ENCODE data around the gene C7. TPM values are rescaled to one million over a fixed set of nuclear protein-coding genes. Genes with fewer than 3 reads are reported as not detected.
A peak's percentile ranks its signal among the peaks of the same experiment; 100 is the strongest.
"Not testable (repeated sequence)": the region's sequence is repeated elsewhere in the genome, so short reads cannot be mapped to it uniquely, and the experiment has no call there.

Gene C7
- 199 TPM for total RNA-seq
- long read RNA-seq, full-length matches to known transcripts, result 229 of 331 reads
- long read RNA-seq, partial matches to known transcripts, result 95 of 331 reads
- long read RNA-seq, other reads (novel, unspliced or antisense), result 7 of 331 reads

- ATAC-seq (peak; percentile 74), DNase-seq (peak; percentile 42)
- intact Hi-C loops (cut with micrococcal nuclease), result loop anchor here (10.0 kb wide), 1 partner anchor 366 kb away; no protein-coding TSS in a partner anchor
These were observed at the start of gene C7 for GRCh38 chr5:40909264-40909663. C7 (plus strand) TSS chr5:40909497; CDS start chr5:40909611, 114 bp downstream.

GRCh38 chr5:40860711-40861110, 48.6 kb upstream of the C7 start:
- ATAC-seq (no peak), DNase-seq (no peak)
- intact Hi-C loops (cut with micrococcal nuclease), result no loop called here

- intact Hi-C loops (cut with micrococcal nuclease); DNase-seq; ATAC-seq: not testable (repeated sequence)
These were observed 44.3 kb upstream of the C7 start for GRCh38 chr5:40865004-40865403.

- intact Hi-C loops (cut with micrococcal nuclease), result no loop called here
- ATAC-seq (no peak), DNase-seq (no peak)
These were observed 42.5 kb upstream of the C7 start for GRCh38 chr5:40866844-40867243.

- ATAC-seq (no peak), DNase-seq (no peak)
- intact Hi-C loops (cut with micrococcal nuclease), result no loop called here
These were observed 39.9 kb upstream of the C7 start for GRCh38 chr5:40869384-40869783.

GRCh38 chr5:40871177-40871576, 38.1 kb upstream of the C7 start:
- intact Hi-C loops (cut with micrococcal nuclease), result loop anchor here (10.0 kb wide), 1 partner anchor 116 kb away; the partner anchor contains the start of gene TTC33
- ATAC-seq, result no peak

GRCh38 chr5:40872253-40872652, 37.0 kb upstream of the C7 start:
- not testable (repeated sequence) for DNase-seq, ATAC-seq
- intact Hi-C loops (cut with micrococcal nuclease), result loop anchor here (10.0 kb wide), 1 partner anchor 117 kb away; the partner anchor contains the start of gene TTC33

More at GRCh38 chr5:40871177-40871576, 38.1 kb upstream of the C7 start:
- DNase-seq, result no peak

- intact Hi-C loops (cut with micrococcal nuclease), result loop anchor here (10.0 kb wide), 1 partner anchor 119 kb away; the partner anchor contains the start of gene TTC33
These were observed 35.9 kb upstream of the C7 start for GRCh38 chr5:40873286-40873880.

GRCh38 chr5:40875958-40876357, 33.3 kb upstream of the C7 start:
- ATAC-seq (no peak), DNase-seq (no peak)
- intact Hi-C loops (cut with micrococcal nuclease), result loop anchor here (10.0 kb wide), 1 partner anchor 121 kb away; the partner anchor contains the start of gene TTC33

More at GRCh38 chr5:40873286-40873880, 35.9 kb upstream of the C7 start:
- ATAC-seq, result no peak
- no peak for DNase-seq

- intact Hi-C loops (cut with micrococcal nuclease), result loop anchor here (10.0 kb wide), 1 partner anchor 123 kb away; the partner anchor contains the start of gene TTC33
- ATAC-seq, result no peak
- DNase-seq, result no peak
These were observed 31.8 kb upstream of the C7 start for GRCh38 chr5:40877371-40877988.

GRCh38 chr5:40879163-40879942, 29.9 kb upstream of the C7 start:
- no peak for DNase-seq
- intact Hi-C loops (cut with micrococcal nuclease), result loop anchor here (10.0 kb wide), 1 partner anchor 125 kb away; the partner anchor contains the start of gene TTC33
- no peak for ATAC-seq

GRCh38 chr5:40882291-40882690, 27.0 kb upstream of the C7 start:
- intact Hi-C loops (cut with micrococcal nuclease), result no loop called here
- DNase-seq (no peak), ATAC-seq (no peak)

- ATAC-seq; DNase-seq; intact Hi-C loops (cut with micrococcal nuclease): not testable (repeated sequence)
These were observed 26.2 kb upstream of the C7 start for GRCh38 chr5:40883051-40883450.

GRCh38 chr5:40895440-40896425, 13.6 kb upstream of the C7 start:
- DNase-seq; ATAC-seq; intact Hi-C loops (cut with micrococcal nuclease): not testable (repeated sequence)

GRCh38 chr5:40904205-40904993, 4.9 kb upstream of the C7 start:
- ATAC-seq (peak; percentile 95), DNase-seq (peak; percentile 50)
- intact Hi-C loops (cut with micrococcal nuclease), result loop anchor here (10.0 kb wide), 1 partner anchor 370 kb away; no protein-coding TSS in a partner anchor

GRCh38 chr5:40904994-40905306, 4.3 kb upstream of the C7 start:
- no peak for DNase-seq

GRCh38 chr5:40906351-40906751, 2.9 kb upstream of the C7 start:
- intact Hi-C loops (cut with micrococcal nuclease), result loop anchor here (10.0 kb wide), 1 partner anchor 368 kb away; no protein-coding TSS in a partner anchor
- DNase-seq (no peak), ATAC-seq (no peak)

More at GRCh38 chr5:40904994-40905306, 4.3 kb upstream of the C7 start:
- no peak for ATAC-seq
- intact Hi-C loops (cut with micrococcal nuclease), result loop anchor here (10.0 kb wide), 1 partner anchor 370 kb away; no protein-coding TSS in a partner anchor

Measured in left ventricle myocardium superior (tissue), 1 donor.